A549 (cell line): ENCODE measurements around the gene RCAN3. TPM values are rescaled to one million over a fixed set of nuclear protein-coding genes. Genes with fewer than 3 reads are reported as not detected.
"Not testable (repeated sequence)": the region's sequence is repeated elsewhere in the genome, so short reads cannot be mapped to it uniquely, and the experiment has no call there.

Experiments used
- ATAC-seq, 2 experiments: fragments of 200-7000 bp in 1 of 2; fragments of >200 bp in 1 of 2; cut with Nextera tagmentation in 1 of 2; cut with Tn5 transposase in 1 of 2; 3 replicates each; pipeline versions ENCODE4 v1.8.0 to v1.9.1; 2018 to 2020; ENCODE audit warnings: mild to moderate bottlenecking in 1 of 2, moderate library complexity in 1 of 2
- CTCF ChIA-PET: fragments of 300-600 bp; sonication (Branson Sonifier 250); formaldehyde crosslinking; extraction: SDS; loops from one replicate; lab custom pipeline; 2021; ENCODE audit warnings: antibody characterized with exemption, inconsistent platforms; lab: Yijun Ruan, JAX
- POLR2A ChIA-PET: fragments of 350-600 bp; formaldehyde crosslinking; extraction: SDS; loops from one replicate; lab custom pipeline; 2021; ENCODE audit warnings: antibody characterized with exemption, inconsistent platforms; lab: Yijun Ruan, JAX
- DNase-seq, 2 experiments: peaks; one replicate each; pipeline versions ENCODE4 v3.0.0 to v3.0.0-alpha.2; 2011 to 2016; ENCODE audit warnings: low read depth in 1 of 2, low spot score in 1 of 2
- FAIRE-seq: peaks from 2 replicates; lab custom pipeline; 2011; peaks lifted over from hg19 to GRCh38; lab: Jason Lieb, UNC
- H3K27ac ChIP-seq, 2 experiments: fragments of >200 bp; sonication (Bioruptor Twin); formaldehyde crosslinking; 3 replicates each; pipeline ENCODE4 v1.5.1; 2016 to 2017
- H3K4me1 ChIP-seq: fragments of >200 bp; sonication (Bioruptor Twin); formaldehyde crosslinking; 3 replicates; pipeline ENCODE4 v1.6.1; 2016
- H3K4me2 ChIP-seq: fragments of >200 bp; sonication (Bioruptor Twin); formaldehyde crosslinking; 3 replicates; pipeline ENCODE4 v1.6.1; 2016
- H3K4me3 ChIP-seq: fragments of >200 bp; sonication (Bioruptor Twin); formaldehyde crosslinking; 3 replicates; pipeline ENCODE4 v1.5.1; 2016
- H3K9me3 ChIP-seq: fragments of >200 bp; sonication (Bioruptor Twin); formaldehyde crosslinking; 3 replicates; pipeline ENCODE4 v1.6.1; 2016
- ESRRA ChIP-seq: fragments of 150-350 bp; IDR thresholded peaks from 2 replicates; pipeline ENCODE4 v1.6.1; 2014; ENCODE audit warnings: mild to moderate bottlenecking, low read length, borderline replicate concordance
- FOSB ChIP-seq: fragments of 250-450 bp; sonication (Bioruptor Pico); IDR thresholded peaks from 2 replicates; pipeline ENCODE4 v1.5.0; 2020; ENCODE audit warnings: mild to moderate bottlenecking, moderate library complexity
- FOSL2 ChIP-seq, 2 experiments: fragments of 450-650 bp in 1 of 2; fragments of >200 bp in 1 of 2; sonication (Bioruptor Twin) in 1 of 2; formaldehyde crosslinking; IDR thresholded peaks; 2 replicates each; pipeline versions ENCODE4 v1.5.0 to v1.6.1; 2016 to 2020; ENCODE audit warnings: mild to moderate bottlenecking in 1 of 2, moderate library complexity in 1 of 2
- HEYL ChIP-seq: fragments of 250-450 bp; sonication (Bioruptor Pico); IDR thresholded peaks from 2 replicates; pipeline ENCODE4 v1.8.0; 2021; ENCODE audit warnings: mild to moderate bottlenecking, moderate library complexity
- HOXB5 ChIP-seq: fragments of 250-450 bp; sonication (Bioruptor Pico); IDR thresholded peaks from 2 replicates; pipeline ENCODE4 v1.5.0; 2020; ENCODE audit warnings: mild to moderate bottlenecking, moderate library complexity
- KDM5A ChIP-seq: fragments of 200-600 bp; sonication (generic); IDR thresholded peaks from 2 replicates; pipeline ENCODE4 v1.6.1; 2016; ENCODE audit warnings: antibody characterized with exemption, mild to moderate bottlenecking
- MAFK ChIP-seq: fragments of 450-650 bp; IDR thresholded peaks from 2 replicates; pipeline ENCODE4 v1.6.1; 2014; ENCODE audit not compliant: partially characterized antibody
- MAZ ChIP-seq: fragments of 150-350 bp; IDR thresholded peaks from 2 replicates; pipeline ENCODE4 v1.6.1; 2014; ENCODE audit warnings: antibody characterized with exemption, low read depth, low read length, borderline replicate concordance
- RCOR1 ChIP-seq: fragments of 150-350 bp; IDR thresholded peaks from 2 replicates; pipeline ENCODE4 v1.6.1; 2014; ENCODE audit warnings: antibody characterized with exemption, low read length, low read depth
- REST ChIP-seq: fragments of 200-600 bp; sonication (generic); IDR thresholded peaks from 2 replicates; pipeline ENCODE4 v1.6.1; 2016; ENCODE audit warnings: antibody characterized with exemption, mild to moderate bottlenecking, moderate library complexity
- ZSCAN20 ChIP-seq: fragments of 250-450 bp; sonication (Bioruptor Pico); IDR thresholded peaks from 2 replicates; pipeline ENCODE4 v1.8.0; 2022; ENCODE audit warnings: mild to moderate bottlenecking, moderate library complexity
- WGBS: methylation state at CpG from one replicate; pipeline ENCODE4 v1.1.6; 2017; ENCODE audit errors: missing lambda C conversion rate; 5-methylcytosine and 5-hydroxymethylcytosine counted together
- polyA plus RNA-seq, 4 experiments: library from polyadenylated mRNA; depleted of rRNA in 3 of 4; stranded (reverse); fragments of >200 nt; fragmentation: RNase III in 1 of 4; extraction: RNeasy Plus Mini Kit Qiagen cat#74134 plus additional on column Dnase treatment in 1 of 4; gene quantifications; 2 replicates in 3 of 4; 3 replicates in 1 of 4; pipeline ENCODE4 v1.2.3, GENCODE V29; 2011 to 2017
- TF ChIP-seq, protein P1 (sequence below): fragments of >200 bp; sonication (Bioruptor Twin); formaldehyde crosslinking; IDR thresholded peaks from 3 replicates; pipeline ENCODE4 v1.6.1; 2016
- TF ChIP-seq, protein P2 (sequence below): fragments of 450-650 bp; IDR thresholded peaks from 2 replicates; pipeline ENCODE4 v1.6.1; 2014; ENCODE audit warnings: antibody characterized with exemption

RCAN3 gene
- polyA plus RNA-seq, 2 of the 4 experiments (the other 2 are of a cell fraction), result 7.4 to 14.6 TPM

DNA sequence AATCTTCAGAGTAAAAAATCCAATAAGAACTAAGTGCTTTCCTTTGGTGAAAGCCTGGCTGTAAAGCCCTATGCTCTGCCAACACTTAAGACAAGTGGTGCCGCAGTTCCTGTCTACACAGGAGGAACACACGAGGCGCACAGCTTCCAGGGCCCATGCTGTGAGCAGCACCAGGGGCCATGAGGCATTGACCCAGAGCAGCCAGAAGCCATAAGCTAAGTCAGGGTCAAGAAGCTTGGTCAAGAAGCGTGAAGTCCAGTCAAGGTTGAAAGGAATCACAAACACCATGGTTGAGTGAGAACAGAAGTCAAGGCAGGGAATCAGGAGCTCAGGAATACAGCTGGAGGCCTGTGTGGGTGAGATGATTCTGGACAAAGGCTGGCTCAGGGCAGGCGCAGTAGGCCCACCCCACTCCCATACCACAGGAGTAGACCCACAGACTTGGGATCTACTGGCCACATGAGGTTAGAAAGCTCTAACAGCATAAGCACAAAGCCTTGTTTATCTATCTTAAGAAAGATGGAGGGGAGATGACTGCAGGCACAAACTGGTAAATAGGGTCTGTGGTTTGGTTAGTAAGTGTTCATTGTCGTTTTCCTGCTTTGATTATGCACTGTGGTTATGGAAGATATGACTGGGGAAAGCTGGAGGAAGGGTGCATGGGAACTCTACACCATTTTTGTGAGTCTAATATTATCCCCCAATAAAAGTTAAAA is 42.9 kb upstream of the RCAN3 start (continued):
- TF ChIP-seq, protein P1, sequence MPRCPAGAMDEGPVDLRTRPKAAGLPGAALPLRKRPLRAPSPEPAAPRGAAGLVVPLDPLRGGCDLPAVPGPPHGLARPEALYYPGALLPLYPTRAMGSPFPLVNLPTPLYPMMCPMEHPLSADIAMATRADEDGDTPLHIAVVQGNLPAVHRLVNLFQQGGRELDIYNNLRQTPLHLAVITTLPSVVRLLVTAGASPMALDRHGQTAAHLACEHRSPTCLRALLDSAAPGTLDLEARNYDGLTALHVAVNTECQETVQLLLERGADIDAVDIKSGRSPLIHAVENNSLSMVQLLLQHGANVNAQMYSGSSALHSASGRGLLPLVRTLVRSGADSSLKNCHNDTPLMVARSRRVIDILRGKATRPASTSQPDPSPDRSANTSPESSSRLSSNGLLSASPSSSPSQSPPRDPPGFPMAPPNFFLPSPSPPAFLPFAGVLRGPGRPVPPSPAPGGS, result no peak

DNA sequence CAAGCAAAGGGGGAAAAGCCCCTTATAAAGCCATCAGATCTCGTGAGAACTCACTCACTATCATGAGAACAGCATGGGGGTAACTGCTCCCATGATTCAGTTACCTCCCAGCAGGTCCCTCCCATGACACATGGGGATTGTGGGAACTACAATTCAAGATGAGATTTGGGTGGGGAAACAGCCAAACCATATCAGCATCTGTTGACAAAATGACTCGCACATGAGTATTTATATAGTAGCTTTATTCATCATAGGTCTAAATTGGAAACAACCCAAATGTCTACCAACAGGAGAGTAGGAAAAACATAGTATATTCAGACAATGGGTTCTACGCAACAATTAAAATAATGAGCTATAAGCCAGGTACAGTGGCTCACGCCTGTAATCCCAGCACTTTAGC is 40.5 kb upstream of the RCAN3 start:
- H3K9me3 ChIP-seq; FAIRE-seq; ATAC-seq; H3K4me1 ChIP-seq; H3K4me3 ChIP-seq; POLR2A ChIA-PET; H3K27ac ChIP-seq; H3K4me2 ChIP-seq; TF ChIP-seq FOSL2 (IDR thresholded peaks at IDR 0.05): not testable (repeated sequence)
- DNase-seq, result peak in 1 of 2 experiments; percentile 31
- CTCF ChIA-PET, result interaction anchor here (0.6 kb wide), 1 partner anchor 84 kb away, joined by 3 read pairs; no protein-coding TSS in a partner anchor
- 0 out of 2 replicates have a peak, but pooled peaks have one; percentile 7 for TF ChIP-seq FOSL2 (CRISPR knock-in tag; IDR thresholded peaks at IDR 0.05)
- 69% methylated on average over 4 of the region's 4 CpGs for WGBS

GRCh38 chr1:24463776-24464735 is 38.6 kb upstream of the RCAN3 start:
- ATAC-seq, result no peak
- 90% methylated on average over 14 of the region's 14 CpGs for WGBS
- Histone ChIP-seq H3K9me3 (no peaks in the 10 kb centered on the region), H3K4me2 (no peak overlapping the region), H3K27ac (no peak overlapping the region), H3K4me3 (no peak overlapping the region), H3K4me1 (no peaks in the 10 kb centered on the region)
- TF ChIP-seq, protein P2, sequence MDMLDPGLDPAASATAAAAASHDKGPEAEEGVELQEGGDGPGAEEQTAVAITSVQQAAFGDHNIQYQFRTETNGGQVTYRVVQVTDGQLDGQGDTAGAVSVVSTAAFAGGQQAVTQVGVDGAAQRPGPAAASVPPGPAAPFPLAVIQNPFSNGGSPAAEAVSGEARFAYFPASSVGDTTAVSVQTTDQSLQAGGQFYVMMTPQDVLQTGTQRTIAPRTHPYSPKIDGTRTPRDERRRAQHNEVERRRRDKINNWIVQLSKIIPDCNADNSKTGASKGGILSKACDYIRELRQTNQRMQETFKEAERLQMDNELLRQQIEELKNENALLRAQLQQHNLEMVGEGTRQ, result no peak
- TF ChIP-seq FOSB (CRISPR knock-in tag) (no peak), MAZ (no peak), MAFK (no peak), KDM5A (no peak), HEYL (no peak), ESRRA (no peak), HOXB5 (CRISPR knock-in tag) (no peak), ZSCAN20 (CRISPR knock-in tag) (no peak), REST (no peak), RCOR1 (no peak)
- no peak for FAIRE-seq
- no peak for DNase-seq
- ChIA-PET CTCF (interaction anchor here (0.9 kb wide), 1 partner anchor 62 kb away, joined by 3 read pairs; no protein-coding TSS in a partner anchor), POLR2A (no interaction called here)
